B cell (primary cell): ENCODE measurements around the gene CATSPERE.

Experiments used
- CTCF ChIP-seq: fragments of 200-600 bp; IDR thresholded peaks from one replicate; pipeline ENCODE4 v1.8.0; 2022; ENCODE audit warnings: antibody characterized with exemption, mild to moderate bottlenecking
- EZH2 ChIP-seq: IDR thresholded peaks from 2 replicates; pipeline ENCODE4 v1.6.1; 2012; ENCODE audit warnings: borderline replicate concordance, low read depth, mild to moderate bottlenecking, moderate library complexity, low read length; ENCODE audit not compliant: insufficient read depth, poor library complexity, severe bottlenecking

GRCh38 chr1:244436336-244437085, 24.6 kb upstream of the CATSPERE start:
- no peak for TF ChIP-seq CTCF
- TF ChIP-seq EZH2 = no peak
